Fibroblast of mammary gland (primary cell): ENCODE measurements around the gene TELO2.

Experiments used
- DNase-seq: peaks from one replicate; pipeline ENCODE4 v3.0.0-alpha.2; 2010; ENCODE audit warnings: low read depth
- H3K4me3 ChIP-seq: 2 replicates; pipeline ENCODE4 v1.5.1; 2011; ENCODE audit warnings: low read depth, mild to moderate bottlenecking, low read length, moderate library complexity; ENCODE audit not compliant: control insufficient read depth
- CTCF ChIP-seq: conservative IDR thresholded peaks from 2 replicates; pipeline ENCODE4 v1.5.1; 2011; ENCODE audit warnings: low read depth, low read length, inconsistent platforms; ENCODE audit not compliant: control insufficient read depth, insufficient read depth

The TELO2 gene

GRCh38 chr16:1469693-1470201 lies 23.4 kb upstream of the TELO2 start:
- no peak for TF ChIP-seq CTCF
- DNase-seq = peak; percentile 35
- no peak overlapping the region for H3K4me3 ChIP-seq

GRCh38 chr16:1470481-1471251 lies 22.5 kb upstream of the TELO2 start:
- TF ChIP-seq CTCF = no peak
- no peak overlapping the region for H3K4me3 ChIP-seq

GRCh38 chr16:1471569-1472194 lies 21.5 kb upstream of the TELO2 start:
- no peak overlapping the region for H3K4me3 ChIP-seq
- no peak for DNase-seq
- TF ChIP-seq CTCF = no peak

More at GRCh38 chr16:1470481-1471251, 22.5 kb upstream of the TELO2 start:
- DNase-seq = peak; percentile 80

DNA sequence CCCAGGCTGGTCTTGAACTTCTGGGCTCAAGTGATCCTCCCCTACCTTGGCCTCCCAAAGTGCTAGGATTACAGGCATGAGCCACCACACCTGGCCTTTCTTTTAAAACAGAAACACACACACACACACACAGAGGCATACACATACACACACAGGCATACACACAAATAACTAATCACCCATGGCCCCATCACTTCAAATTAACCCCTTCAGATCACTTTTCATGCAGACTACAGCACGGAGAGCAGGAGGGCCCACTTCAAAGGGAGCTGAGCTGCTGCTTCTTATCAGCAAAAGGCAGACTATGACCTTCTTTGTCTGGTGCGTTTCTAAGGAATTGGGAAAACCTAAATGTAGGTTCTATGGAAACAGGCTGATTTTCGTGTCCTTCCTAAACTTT lies 20.2 kb upstream of the TELO2 start:
- no peak overlapping the region for H3K4me3 ChIP-seq
- no peak for DNase-seq
- no peak for TF ChIP-seq CTCF

DNA sequence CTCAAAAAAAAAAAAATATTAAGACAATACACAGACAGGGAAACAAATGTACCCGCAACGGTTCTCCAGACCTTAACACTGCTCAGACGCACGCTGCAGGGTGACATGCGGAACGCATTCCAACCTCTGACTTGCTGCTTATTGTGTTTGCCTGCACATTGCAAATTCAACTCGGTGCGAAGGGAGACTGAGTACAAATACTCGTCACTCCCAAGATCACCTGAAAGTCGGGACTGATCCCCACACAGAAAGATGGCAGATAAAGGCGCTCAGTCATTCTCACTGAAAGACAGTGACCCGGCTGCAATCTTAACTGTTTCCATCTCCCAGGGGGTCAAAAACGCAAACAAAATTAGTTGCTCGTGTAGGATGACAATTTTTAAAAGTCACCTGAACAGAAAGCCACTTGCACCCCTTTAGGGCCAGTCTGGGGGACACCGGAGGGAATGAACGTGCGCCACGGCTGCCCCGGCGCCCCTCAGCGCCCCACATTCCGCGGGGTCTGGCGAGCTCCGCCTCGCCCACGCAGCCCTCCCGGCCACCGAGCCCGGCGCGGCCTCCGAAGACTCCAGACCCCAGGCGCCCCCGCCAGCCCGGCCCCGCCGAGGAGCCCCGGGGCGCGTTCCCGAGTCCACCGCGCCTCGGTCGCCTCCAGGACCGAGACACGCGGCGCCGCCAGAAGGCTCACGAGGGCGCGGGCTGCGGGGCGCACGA lies 18.9 kb upstream of the TELO2 start:
- peak overlapping the region; percentile 59 for H3K4me3 ChIP-seq
- no peak for TF ChIP-seq CTCF
- DNase-seq = no peak

GRCh38 chr16:1474796-1475551 lies 18.2 kb upstream of the TELO2 start, which contains the start of gene CLCN7:
Gene CLCN7, minus strand, starts transcription at chr16:1475028. Its CDS starts 54 bp downstream, at chr16:1474974.
- peak within 1 kb of the TSS; percentile 60 for H3K4me3 ChIP-seq
- TF ChIP-seq CTCF = no peak
- DNase-seq = peak; percentile 81
